ENCODE results near the gene GLI1. TPM values are rescaled to one million over a fixed set of nuclear protein-coding genes. Genes with fewer than 3 reads are reported as not detected.

GLI1 gene
- 0.07 TPM in 1 of 2 replicates, not detected in the other for total RNA-seq

DNA sequence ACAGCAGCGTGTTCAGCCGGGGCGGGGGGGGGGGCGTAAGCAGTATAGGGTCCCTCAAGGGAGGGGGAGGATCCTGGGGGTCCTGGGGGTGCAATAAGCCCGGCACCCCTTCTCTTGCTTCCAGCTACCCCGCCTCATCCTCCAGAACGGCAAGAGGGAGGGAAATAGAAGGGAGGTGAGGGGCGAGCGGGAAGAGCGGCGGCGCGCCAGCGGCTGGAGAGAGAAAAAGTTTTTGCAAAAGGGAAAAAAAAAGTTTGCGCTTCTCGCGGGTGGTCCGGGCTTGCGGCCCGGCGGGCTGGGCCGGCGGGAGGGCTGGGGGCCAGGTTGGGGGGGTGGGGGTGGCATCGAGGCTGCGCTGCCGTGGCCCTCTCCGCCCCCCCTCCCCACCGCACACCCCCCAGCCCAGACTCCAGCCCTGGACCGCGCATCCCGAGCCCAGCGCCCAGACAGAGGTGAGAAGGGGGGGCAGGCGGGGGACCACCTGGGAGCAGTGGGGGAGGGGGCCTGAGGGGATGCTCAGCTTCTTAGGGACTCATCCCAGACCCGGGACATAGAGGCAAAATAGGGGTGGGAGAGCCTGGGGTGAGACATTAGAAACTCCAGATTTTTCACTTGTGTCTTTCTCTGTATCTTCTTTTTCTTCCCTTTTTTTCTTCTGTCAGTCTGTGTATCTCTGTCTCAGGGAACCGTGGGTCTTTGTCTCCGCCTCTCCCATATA lies at the start of gene GLI1:
TSS of gene GLI1 (plus strand) at position 36 of the 718 bp plus-strand sequence. CDS start 3,907 bp downstream, outside the sequence.

DNA sequence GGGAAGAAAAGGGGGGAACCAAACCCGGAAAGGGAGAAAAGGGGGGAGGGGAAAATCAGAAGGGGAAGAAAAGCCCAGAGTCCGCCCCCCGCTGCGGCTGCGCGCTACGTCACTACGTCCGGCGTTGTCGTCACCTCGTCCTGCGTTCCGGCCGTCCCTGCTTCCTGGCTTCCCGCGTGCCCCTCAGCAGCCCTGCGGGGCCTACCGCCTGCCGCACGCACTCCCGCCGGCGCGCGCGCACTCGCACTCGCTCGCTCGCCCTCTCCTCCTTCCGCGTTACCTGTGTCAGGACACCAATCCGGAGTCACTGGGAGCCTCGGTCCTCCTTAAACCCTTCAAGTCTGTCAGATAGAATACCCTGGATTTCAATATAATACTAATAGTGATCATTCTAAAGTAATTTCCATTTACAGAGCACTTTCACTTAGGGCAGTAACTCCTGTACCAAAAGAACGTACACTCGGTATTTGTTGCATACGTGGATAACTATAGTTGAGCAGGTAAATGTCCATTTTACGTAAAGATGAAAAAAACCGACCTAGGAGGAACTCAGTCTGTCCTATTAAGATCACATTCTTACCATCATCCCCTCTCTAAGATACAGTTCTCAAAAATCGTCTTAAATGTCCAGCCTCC lies 28.5 kb upstream of the GLI1 start, which contains the start of gene R3HDM2:
TSS of gene R3HDM2 (minus strand) at position 113 of the 636 bp plus-strand sequence. CDS start 120,615 bp downstream, outside the sequence.

DNA sequence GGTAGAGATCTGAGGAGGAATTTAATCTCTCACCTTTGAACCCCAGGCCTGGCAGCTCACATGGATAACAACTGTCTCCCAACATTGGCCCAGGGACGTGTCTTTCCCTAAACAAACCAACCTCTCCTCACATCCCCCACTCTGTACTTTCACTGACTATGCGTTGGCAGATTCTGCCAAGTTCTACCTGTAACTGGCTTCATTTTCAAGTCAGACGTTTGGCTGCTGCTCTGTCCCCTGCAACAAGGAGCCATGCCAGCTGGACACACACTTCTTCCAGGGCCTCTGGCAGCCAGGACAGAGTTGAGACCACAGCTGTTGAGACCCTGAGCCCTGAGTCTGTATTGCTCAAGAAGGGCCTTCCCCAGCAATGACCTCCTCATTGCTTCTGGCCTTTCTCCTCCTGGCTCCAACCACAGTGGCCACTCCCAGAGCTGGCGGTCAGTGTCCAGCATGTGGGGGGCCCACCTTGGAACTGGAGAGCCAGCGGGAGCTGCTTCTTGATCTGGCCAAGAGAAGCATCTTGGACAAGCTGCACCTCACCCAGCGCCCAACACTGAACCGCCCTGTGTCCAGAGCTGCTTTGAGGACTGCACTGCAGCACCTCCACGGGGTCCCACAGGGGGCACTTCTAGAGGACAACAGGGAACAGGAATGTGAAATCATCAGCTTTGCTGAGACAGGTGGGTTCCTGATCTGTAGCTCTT lies 24.9 kb upstream of the GLI1 start, which contains the start of gene INHBC:
TSS of gene INHBC (plus strand) at position 268 of the 707 bp plus-strand sequence. CDS start at position 371, 103 bp downstream.

DNA sequence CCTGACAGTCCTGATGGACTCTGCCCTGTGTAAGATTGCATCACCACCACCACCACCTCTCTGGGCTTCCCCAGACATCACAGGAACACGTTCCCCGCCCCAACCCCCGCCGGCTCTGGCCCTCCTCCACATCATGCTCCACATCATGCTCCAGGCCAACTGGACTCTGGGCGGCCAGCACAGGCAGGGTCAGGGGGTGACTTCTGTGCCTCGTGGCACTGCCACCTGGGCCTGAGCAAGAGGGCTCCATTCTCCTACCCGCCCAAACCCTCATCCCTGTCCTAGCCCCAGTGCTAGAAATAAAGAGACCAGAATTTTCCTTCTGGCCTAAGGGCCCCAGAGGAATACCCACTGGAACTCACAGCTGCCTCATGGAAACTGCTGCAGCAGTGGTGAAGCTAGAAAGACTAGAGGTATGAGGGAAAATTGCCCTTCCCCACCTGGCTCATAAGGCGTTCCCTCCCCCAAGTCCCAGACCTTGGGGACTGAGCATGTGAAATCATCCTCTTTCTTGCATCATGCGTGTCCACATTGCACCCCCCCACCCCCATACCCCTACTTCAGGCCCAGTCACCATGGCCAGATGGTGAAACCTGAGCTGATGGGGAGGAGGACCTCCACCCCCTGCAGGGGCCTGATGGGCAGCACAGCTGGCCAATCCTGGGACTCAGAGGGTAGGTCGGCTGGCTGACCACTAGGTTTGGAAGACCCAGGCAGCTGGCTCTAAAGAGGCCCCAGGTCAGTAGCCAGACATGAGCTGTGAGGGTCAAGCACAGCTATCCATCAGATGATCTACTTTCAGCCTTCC lies 4.8 kb upstream of the GLI1 start, which contains the start of gene INHBE:
TSS of gene INHBE (plus strand) at position 742 of the 808 bp plus-strand sequence. CDS start 230 bp downstream, outside the sequence.

DNA sequence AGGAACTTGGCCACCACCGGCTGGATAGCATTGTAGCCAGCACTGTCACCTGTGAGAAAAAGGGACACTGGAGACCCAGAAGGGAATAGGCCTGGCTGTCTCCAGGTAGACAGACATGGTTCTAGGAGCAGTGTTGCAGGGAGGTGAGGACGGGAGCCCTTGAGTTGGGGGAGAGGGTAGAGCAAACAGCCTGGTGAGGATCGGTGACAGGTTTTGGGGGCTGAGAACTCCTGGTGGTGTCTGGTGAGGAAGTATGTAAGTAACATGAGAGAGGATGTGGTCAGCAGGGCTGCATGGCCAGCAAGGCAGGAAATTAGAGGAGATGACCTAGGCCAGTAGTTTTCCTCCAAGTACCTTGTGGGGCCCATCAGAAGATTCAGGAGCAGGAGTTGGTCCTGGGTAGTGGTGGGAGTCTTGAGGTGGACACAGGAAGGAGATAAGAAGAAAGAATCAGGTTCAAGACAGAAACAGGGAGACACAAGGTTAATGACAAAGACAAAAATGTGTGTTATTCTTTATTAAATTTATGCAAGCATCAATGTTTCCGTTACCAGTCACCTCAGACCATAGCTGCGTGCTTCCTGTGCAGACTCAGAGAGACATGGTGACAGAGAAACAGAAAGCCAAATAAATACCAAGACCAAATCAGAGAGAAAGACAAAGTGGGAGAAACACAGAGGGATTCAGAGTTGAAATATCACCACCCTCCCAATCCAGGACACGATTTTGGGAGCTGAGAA lies 20.0 kb downstream of the GLI1 start, which contains the start of gene ARHGAP9:
TSS of gene ARHGAP9 (minus strand) at position 491 of the 740 bp plus-strand sequence. CDS start at position 31, 460 bp downstream.

DNA sequence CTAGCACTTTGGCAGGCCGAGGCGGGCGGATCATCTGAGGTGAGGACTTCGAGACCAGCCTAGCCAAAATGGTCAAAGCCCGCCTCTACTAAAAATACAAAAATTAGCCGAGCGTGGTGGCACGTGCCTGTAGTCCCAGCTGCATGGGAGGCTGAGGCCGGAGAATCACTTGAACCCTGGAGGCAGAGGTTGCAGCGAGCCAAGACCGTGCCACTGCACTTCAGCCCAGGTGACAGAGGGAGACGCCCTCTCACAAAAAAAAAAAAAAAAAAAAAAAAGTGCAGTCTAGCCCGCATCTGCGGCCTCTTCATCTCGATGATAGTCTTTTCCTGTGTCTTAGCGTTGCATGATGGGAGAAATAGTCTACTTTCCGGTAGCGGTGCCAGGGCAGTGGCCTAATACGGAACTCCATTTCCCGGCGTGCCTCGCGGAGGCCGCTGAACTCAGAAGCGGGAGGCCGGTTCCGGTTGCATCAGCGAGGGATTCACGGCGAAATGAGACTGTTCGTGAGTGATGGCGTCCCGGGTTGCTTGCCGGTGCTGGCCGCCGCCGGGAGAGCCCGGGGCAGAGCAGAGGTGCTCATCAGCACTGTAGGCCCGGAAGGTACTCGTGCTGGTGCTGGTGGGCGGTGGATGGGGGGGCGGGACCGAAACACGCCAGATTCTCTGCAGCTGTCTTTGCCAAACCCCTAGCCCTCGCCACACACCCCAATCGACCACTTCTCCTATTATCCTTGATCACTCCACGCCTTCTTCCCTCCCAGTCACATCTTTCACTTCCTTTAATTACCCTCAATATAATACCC lies 28.2 kb downstream of the GLI1 start, which contains the start of gene MARS1:
TSS of gene MARS1 (plus strand) at position 472 of the 805 bp plus-strand sequence. CDS start at position 495, 23 bp downstream.

DNA sequence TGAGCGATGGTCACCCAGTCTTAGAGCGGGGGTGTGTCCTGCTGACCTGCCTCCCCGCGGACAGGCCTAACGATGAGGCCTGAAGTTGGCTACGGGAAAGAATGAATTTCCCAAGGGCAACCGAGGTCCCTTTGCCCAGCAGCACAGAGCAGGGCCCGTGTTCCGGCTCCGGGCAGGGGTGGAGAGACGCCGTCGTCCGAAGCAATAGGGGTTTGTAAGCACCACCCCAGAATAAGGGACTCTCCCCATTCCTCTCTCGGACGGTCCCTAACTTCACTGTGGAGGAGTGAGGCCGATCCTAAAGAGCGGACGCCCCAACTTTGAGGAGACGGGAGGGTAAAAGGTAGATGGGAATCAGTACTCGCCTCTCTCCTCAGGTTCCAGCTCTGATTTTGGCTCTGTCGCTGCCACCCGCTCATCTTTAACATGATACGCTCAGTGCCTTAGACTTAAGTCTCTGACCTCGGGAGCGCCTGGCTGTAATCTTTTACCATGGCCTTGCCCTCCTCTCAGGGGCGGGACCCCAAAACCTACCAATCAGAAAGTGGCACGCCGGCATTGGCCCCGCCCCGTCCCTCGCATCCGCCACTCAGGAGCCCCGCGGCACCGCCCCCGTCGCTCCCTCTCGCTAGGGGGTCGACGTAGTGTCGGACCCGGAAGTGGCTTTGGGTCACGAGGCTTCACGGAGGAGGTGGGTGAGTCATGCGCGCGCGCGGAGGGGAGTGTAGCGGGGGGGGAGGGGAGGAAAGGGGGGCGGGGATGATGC lies 60.7 kb downstream of the GLI1 start, which contains the start of gene DDIT3:
TSS of gene DDIT3 (minus strand) at position 462 of the 766 bp plus-strand sequence. CDS start 3,108 bp downstream, outside the sequence.

Small RNA genes within 50 kb of the gene (small RNA-seq; reads per million reads assigned to genes)
- gene MIR616: not detected
- gene RNU6-879P: not detected

Other genes starting within 250 kb of the GLI1 start
- gene NXPH4, start 243.0 kb upstream of the GLI1 start, total RNA-seq: 0.13 and 0.14 TPM in 2 replicates
- gene SHMT2, start 230.1 kb upstream of the GLI1 start, total RNA-seq: 168 and 252 TPM in 2 replicates
- gene STAC3, start 208.6 kb upstream of the GLI1 start, total RNA-seq: not detected in 2 replicates
- gene R3HDM2, start 28.7 kb upstream of the GLI1 start, total RNA-seq: 18.1 and 21.4 TPM in 2 replicates
- gene INHBC, start 25.0 kb upstream of the GLI1 start, total RNA-seq: not detected in 2 replicates
- not detected in 2 replicates for gene INHBE, start 4.5 kb upstream of the GLI1 start, total RNA-seq
- 0.13 TPM in 1 of 2 replicates, not detected in the other for gene ARHGAP9, start 20.1 kb downstream of the GLI1 start, total RNA-seq
- 139 and 141 TPM in 2 replicates for gene MARS1, start 28.3 kb downstream of the GLI1 start, total RNA-seq
- 6.3 and 6.7 TPM in 2 replicates for gene DDIT3, start 60.7 kb downstream of the GLI1 start, total RNA-seq
- gene MBD6, start 63.0 kb downstream of the GLI1 start, total RNA-seq: 8.5 and 12.6 TPM in 2 replicates
- gene DCTN2, start 87.4 kb downstream of the GLI1 start, total RNA-seq: 128 and 152 TPM in 2 replicates
- under 0.01 and 0.07 TPM in 2 replicates for gene KIF5A, start 90.3 kb downstream of the GLI1 start, total RNA-seq
- 12.5 and 15.1 TPM in 2 replicates for gene PIP4K2C, start 131.4 kb downstream of the GLI1 start, total RNA-seq
- 4.1 and 6.5 TPM in 2 replicates for gene DTX3, start 145.0 kb downstream of the GLI1 start, total RNA-seq
- gene ARHGEF25, start 151.7 kb downstream of the GLI1 start, total RNA-seq: 2.2 and 2.7 TPM in 2 replicates
- 0.14 and 0.27 TPM in 2 replicates for gene B4GALNT1, start 173.4 kb downstream of the GLI1 start, total RNA-seq
- gene OS9, start 234.3 kb downstream of the GLI1 start, total RNA-seq: 141 and 155 TPM in 2 replicates